ENCODE measurements around the gene APOL1.

- TF ChIP-seq POLR2AphosphoS5 (IDR thresholded peaks at IDR 0.05; ENCODE audit: low read depth, low read length) (no peak), REST (IDR thresholded peaks at IDR 0.05; ENCODE audit: insufficient read depth in 1 of 2, low read depth in 2 of 2, low read length in 1 of 2) (no peak), SIN3A (IDR thresholded peaks at IDR 0.05; ENCODE audit: borderline replicate concordance, insufficient read depth, low read depth, low read length) (no peak), TCF7L2 (IDR thresholded peaks at IDR 0.05; ENCODE audit: low read depth, low read length) (no peak)
- TF ChIP-seq, protein P1, sequence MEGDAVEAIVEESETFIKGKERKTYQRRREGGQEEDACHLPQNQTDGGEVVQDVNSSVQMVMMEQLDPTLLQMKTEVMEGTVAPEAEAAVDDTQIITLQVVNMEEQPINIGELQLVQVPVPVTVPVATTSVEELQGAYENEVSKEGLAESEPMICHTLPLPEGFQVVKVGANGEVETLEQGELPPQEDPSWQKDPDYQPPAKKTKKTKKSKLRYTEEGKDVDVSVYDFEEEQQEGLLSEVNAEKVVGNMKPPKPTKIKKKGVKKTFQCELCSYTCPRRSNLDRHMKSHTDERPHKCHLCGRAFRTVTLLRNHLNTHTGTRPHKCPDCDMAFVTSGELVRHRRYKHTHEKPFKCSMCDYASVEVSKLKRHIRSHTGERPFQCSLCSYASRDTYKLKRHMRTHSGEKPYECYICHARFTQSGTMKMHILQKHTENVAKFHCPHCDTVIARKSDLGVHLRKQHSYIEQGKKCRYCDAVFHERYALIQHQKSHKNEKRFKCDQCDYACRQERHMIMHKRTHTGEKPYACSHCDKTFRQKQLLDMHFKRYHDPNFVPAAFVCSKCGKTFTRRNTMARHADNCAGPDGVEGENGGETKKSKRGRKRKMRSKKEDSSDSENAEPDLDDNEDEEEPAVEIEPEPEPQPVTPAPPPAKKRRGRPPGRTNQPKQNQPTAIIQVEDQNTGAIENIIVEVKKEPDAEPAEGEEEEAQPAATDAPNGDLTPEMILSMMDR (IDR thresholded peaks at IDR 0.05) = no peak
Observed at GRCh38 chr22:36246718-36247117, 6.2 kb upstream of the APOL1 start.

All from Panc1 (cell line).